CD4-positive, alpha-beta T cell treated with Interferon gamma for 1 hour (primary cell): ENCODE data around the gene USP47.

Experiments
- DNase-seq: peaks from one replicate; pipeline ENCODE4 v3.0.0-alpha.2; 2020

USP47 gene

GRCh38 chr11:12007769-12008737 lies 166.3 kb downstream of the USP47 start, which contains the start of gene DKK3:
Gene DKK3, minus strand, starts transcription at chr11:12008626. Its CDS starts 44 bp downstream, at chr11:12008582.
- DNase-seq = no peak
